Tibial nerve (tissue), 3 donors: Measurements from ENCODE around the gene RRH.

Experiments used
- CTCF ChIP-seq, 5 experiments: fragments of 200-600 bp in 3 of 5; fragments of 450-650 bp in 2 of 5; sonication (generic) in 3 of 5; IDR thresholded peaks; one replicate each; pipeline ENCODE4 v1.5.1; 2016 to 2019; ENCODE audit warnings: antibody characterized with exemption in 5 of 5, mild to moderate bottlenecking in 3 of 5, moderate library complexity in 2 of 5
- POLR2A ChIP-seq, 2 donors: fragments of 450-650 bp; IDR thresholded peaks; one replicate each; pipeline ENCODE4 v1.6.1; 2017; ENCODE audit warnings: antibody characterized with exemption in 2 of 2, mild to moderate bottlenecking in 2 of 2, moderate library complexity in 2 of 2

- TF ChIP-seq POLR2A (IDR thresholded peaks at IDR 0.05) (no peak), CTCF (IDR thresholded peaks at IDR 0.05) (no peak)
These were observed 51.3 kb downstream of the RRH start for GRCh38 chr4:109879081-109879480.
